Natural killer cell (primary cell): ENCODE results near the gene FAM53B. TPM values are rescaled to one million over a fixed set of nuclear protein-coding genes. Genes with fewer than 3 reads are reported as not detected.

Experiments
- ATAC-seq, 3 donors: fragments of 150-1000 bp in 2 of 3; fragments of 200-7000 bp in 1 of 3; cut with Tn5 transposase; 1 replicate in 1 of 3; 2 replicates in 2 of 3; pipeline ENCODE4 v1.10.0; 2021; ENCODE audit warnings: mild to moderate bottlenecking in 2 of 3, moderate library complexity in 2 of 3
- DNase-seq, 2 donors: peaks; one replicate each; pipeline versions ENCODE4 v3.0.0 to v3.0.0-alpha.2; 2013 to 2021; ENCODE audit warnings: mixed read lengths in 1 of 2
- H3K27ac ChIP-seq: one replicate; pipeline ENCODE4 v1.5.1; 2013; ENCODE audit warnings: mild to moderate bottlenecking, low read length
- H3K27me3 ChIP-seq: one replicate; pipeline ENCODE4 v1.6.1; 2013; ENCODE audit warnings: low read length; ENCODE audit not compliant: control insufficient read depth, insufficient read depth
- H3K36me3 ChIP-seq: one replicate; pipeline ENCODE4 v1.6.1; 2013; ENCODE audit warnings: low read length; ENCODE audit not compliant: control insufficient read depth, insufficient read depth
- H3K4me1 ChIP-seq: one replicate; pipeline ENCODE4 v1.6.1; 2013; ENCODE audit warnings: low read length; ENCODE audit not compliant: control insufficient read depth, insufficient read depth
- H3K4me3 ChIP-seq: one replicate; pipeline ENCODE4 v1.5.1; 2013; ENCODE audit warnings: low read length
- H3K9me3 ChIP-seq: one replicate; pipeline ENCODE4 v1.6.1; 2013; ENCODE audit warnings: low read length; ENCODE audit not compliant: control insufficient read depth, insufficient read depth
- H3K27ac Mint-ChIP-seq, 2 donors: one replicate each; pipeline ENCODE4 v1.8.0; 2022; ENCODE audit warnings: mild to moderate bottlenecking in 2 of 2, mixed read lengths in 2 of 2, moderate library complexity in 1 of 2
- H3K27me3 Mint-ChIP-seq, 2 donors: one replicate each; pipeline ENCODE4 v1.8.0; 2022; ENCODE audit warnings: low read depth in 2 of 2, mixed read lengths in 2 of 2
- H3K36me3 Mint-ChIP-seq: one replicate; pipeline ENCODE4 v1.8.0; 2022; ENCODE audit warnings: mixed read lengths
- H3K4me1 Mint-ChIP-seq, 2 donors: one replicate each; pipeline ENCODE4 v1.8.0; 2022; ENCODE audit warnings: mixed read lengths in 2 of 2
- H3K4me3 Mint-ChIP-seq: one replicate; pipeline ENCODE4 v1.8.0; 2022; ENCODE audit warnings: mild to moderate bottlenecking, moderate library complexity, mixed read lengths
- H3K9me3 Mint-ChIP-seq, 2 donors: one replicate each; pipeline ENCODE4 v1.8.0; 2022; ENCODE audit warnings: mixed read lengths in 2 of 2
- WGBS: methylation state at CpG from one replicate; pipeline ENCODE4 v1.1.7; 2013; ENCODE audit warnings: missing lambda C conversion rate; ENCODE audit not compliant: insufficient coverage; 5-methylcytosine and 5-hydroxymethylcytosine counted together
- intact Hi-C: fragments of 100-400 bp; cut with micrococcal nuclease; formaldehyde crosslinking; loops from one replicate; pipeline ENCODE4 v1.14.2; 2022
- total RNA-seq, 4 donors: library from RNA; stranded (reverse); fragments of 120-200 nt in 1 of 4; gene quantifications; one replicate each; pipeline versions ENCODE4 v1.2.3 to v1.2.4, GENCODE V29; 2013 to 2022
- TF ChIP-seq, protein P1 (sequence below): fragments of 200-600 bp; IDR thresholded peaks from one replicate; pipeline ENCODE4 v1.8.0; 2022; ENCODE audit warnings: antibody characterized with exemption

The FAM53B gene
- total RNA-seq, 3 donors from 2014 or later (not counting 1 experiment from before 2014, with no cell fraction given): 77.4 to 172 (median 121) TPM

- H3K36me3 ChIP-seq: peaks cover 5% of the 10 kb centered on the region
These were observed 8.5 kb downstream of the FAM53B start for GRCh38 chr10:124735491-124736286.

DNA sequence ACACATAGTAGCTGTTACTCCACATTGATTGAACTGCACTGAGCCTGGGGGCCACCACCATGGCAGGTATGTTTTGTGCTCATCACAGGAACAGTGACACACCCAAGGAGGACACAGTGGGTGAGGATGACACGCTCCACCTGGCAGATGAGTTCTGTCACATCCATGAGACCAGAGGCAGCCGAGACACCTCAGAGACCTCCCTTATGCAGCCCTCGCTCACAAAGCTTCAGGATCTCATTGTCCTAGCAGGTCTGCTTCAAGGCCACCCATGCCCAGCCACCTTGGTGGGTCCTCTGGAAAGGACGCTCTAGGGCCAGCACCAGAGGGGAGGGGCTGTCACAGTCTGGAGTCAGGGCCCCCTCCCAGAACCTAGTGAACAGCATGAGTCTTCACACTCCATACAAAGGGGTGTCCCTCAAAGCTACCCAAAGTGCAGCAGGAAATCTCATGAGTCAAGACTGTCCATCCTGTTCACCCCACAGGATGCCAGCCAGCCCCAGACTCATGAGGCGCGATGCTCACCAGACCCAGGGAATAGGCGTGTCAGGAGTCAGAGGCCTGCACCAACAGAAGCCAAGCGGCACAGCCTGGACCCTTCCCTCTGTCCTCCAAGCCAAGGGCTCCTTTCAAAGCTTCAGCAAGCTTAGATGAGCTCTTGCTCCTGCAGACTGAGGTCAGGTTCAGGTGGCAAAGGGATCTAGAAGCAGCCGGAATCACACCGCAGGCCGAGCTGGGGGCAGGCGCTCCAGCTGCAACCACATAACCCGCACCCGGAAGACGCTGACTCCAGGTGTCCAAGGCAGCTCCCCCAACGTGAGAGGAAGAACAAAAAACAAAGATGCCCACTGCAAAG is 9.6 kb downstream of the FAM53B start:
- Mint-ChIP-seq H3K27ac (peak overlapping the region; percentile 79 to 92), H3K36me3 (no peaks in the 10 kb centered on the region), H3K9me3 (no peaks in the 10 kb centered on the region), H3K4me3 (peak overlapping the region; percentile 35), H3K4me1 (peaks cover 78 to 100% of the 10 kb centered on the region in 2 donors), H3K27me3 (no peaks in the 10 kb centered on the region)
- Histone ChIP-seq H3K4me3 (no peak overlapping the region), H3K4me1 (peaks cover 97% of the 10 kb centered on the region), H3K9me3 (no peaks in the 10 kb centered on the region), H3K27me3 (no peaks in the 10 kb centered on the region), H3K36me3 (peaks cover 5% of the 10 kb centered on the region), H3K27ac (peak overlapping the region; percentile 71)
- WGBS: 68% methylated on average over 16 of the region's 16 CpGs
- intact Hi-C loops: no loop called here
- peak in 1 of 2 donors; percentile 62 for DNase-seq
- peak; percentile 64 to 66 (median 65) for ATAC-seq
- TF ChIP-seq, protein P1, sequence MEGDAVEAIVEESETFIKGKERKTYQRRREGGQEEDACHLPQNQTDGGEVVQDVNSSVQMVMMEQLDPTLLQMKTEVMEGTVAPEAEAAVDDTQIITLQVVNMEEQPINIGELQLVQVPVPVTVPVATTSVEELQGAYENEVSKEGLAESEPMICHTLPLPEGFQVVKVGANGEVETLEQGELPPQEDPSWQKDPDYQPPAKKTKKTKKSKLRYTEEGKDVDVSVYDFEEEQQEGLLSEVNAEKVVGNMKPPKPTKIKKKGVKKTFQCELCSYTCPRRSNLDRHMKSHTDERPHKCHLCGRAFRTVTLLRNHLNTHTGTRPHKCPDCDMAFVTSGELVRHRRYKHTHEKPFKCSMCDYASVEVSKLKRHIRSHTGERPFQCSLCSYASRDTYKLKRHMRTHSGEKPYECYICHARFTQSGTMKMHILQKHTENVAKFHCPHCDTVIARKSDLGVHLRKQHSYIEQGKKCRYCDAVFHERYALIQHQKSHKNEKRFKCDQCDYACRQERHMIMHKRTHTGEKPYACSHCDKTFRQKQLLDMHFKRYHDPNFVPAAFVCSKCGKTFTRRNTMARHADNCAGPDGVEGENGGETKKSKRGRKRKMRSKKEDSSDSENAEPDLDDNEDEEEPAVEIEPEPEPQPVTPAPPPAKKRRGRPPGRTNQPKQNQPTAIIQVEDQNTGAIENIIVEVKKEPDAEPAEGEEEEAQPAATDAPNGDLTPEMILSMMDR: no peak

More at GRCh38 chr10:124735491-124736286, 8.5 kb downstream of the FAM53B start:
- no peak overlapping the region for H3K27ac ChIP-seq
- intact Hi-C loops: no loop called here
- ATAC-seq (no peak), DNase-seq (no peak)
- Mint-ChIP-seq H3K27me3 (no peaks in the 10 kb centered on the region), H3K4me3 (no peak overlapping the region), H3K9me3 (no peaks in the 10 kb centered on the region), H3K27ac (peak overlapping the region; percentile 21 to 92), H3K4me1 (peaks cover 79 to 100% of the 10 kb centered on the region in 2 donors), H3K36me3 (no peaks in the 10 kb centered on the region)
- no peak overlapping the region for H3K4me3 ChIP-seq
- 91% methylated on average over 15 of the region's 15 CpGs for WGBS
- H3K9me3 ChIP-seq: no peaks in the 10 kb centered on the region
- H3K27me3 ChIP-seq: no peaks in the 10 kb centered on the region
- peaks cover 97% of the 10 kb centered on the region for H3K4me1 ChIP-seq
- TF ChIP-seq, protein P1: no peak

GRCh38 chr10:124733571-124734245 is 10.5 kb downstream of the FAM53B start:
- H3K9me3 ChIP-seq: no peaks in the 10 kb centered on the region
- no peak overlapping the region for H3K4me3 ChIP-seq
- Mint-ChIP-seq H3K36me3 (no peaks in the 10 kb centered on the region), H3K4me1 (peaks cover 78 to 100% of the 10 kb centered on the region in 2 donors), H3K27me3 (no peaks in the 10 kb centered on the region), H3K4me3 (peak overlapping the region; percentile 35), H3K9me3 (no peaks in the 10 kb centered on the region), H3K27ac (peak overlapping the region; percentile 79 to 92)
- TF ChIP-seq, protein P1: no peak
- peaks cover 99% of the 10 kb centered on the region for H3K4me1 ChIP-seq
- 77% methylated on average over 13 of the region's 13 CpGs for WGBS
- ATAC-seq (no peak), DNase-seq (no peak)
- intact Hi-C loops: no loop called here
- H3K36me3 ChIP-seq: peaks cover 5% of the 10 kb centered on the region
- H3K27ac ChIP-seq: peak overlapping the region; percentile 71
- H3K27me3 ChIP-seq: no peaks in the 10 kb centered on the region
